ENCODE results near the gene ANKRD10. TPM values are rescaled to one million over a fixed set of nuclear protein-coding genes. Genes with fewer than 3 reads are reported as not detected.

The ANKRD10 gene
- total RNA-seq, 4 donors from 2014 or later, result 200 to 241 (median 207) TPM

- WGBS, 2 donors, result 73 to 81% methylated on average over 22 of the region's 22 CpGs
- TF ChIP-seq EP300 (IDR thresholded peaks at IDR 0.05) (no peak), CTCF (IDR thresholded peaks at IDR 0.05) (no peak), POLR2A (IDR thresholded peaks at IDR 0.05) (no peak)
- no peak for DNase-seq (ENCODE audit: low spot score in 2 of 2)
These were observed 45.6 kb downstream of the ANKRD10 start for GRCh38 chr13:110869231-110869804.

GRCh38 chr13:110868720-110869119 is 46.1 kb downstream of the ANKRD10 start:
- Histone ChIP-seq H3K27ac (peak overlapping the region in 2 of 4 donors; percentile 61 to 87), H3K36me3 (no peaks in the 10 kb centered on the region), H3K4me3 (no peak overlapping the region), H3K4me1 (peaks cover 0 to 37% (median 9%) of the 10 kb centered on the region in 4 donors), H3K9me3 (no peaks in the 10 kb centered on the region), H3K27me3 (no peaks in the 10 kb centered on the region)
- TF ChIP-seq EP300 (IDR thresholded peaks at IDR 0.05) (no peak), POLR2A (IDR thresholded peaks at IDR 0.05) (no peak), CTCF (IDR thresholded peaks at IDR 0.05) (no peak)
- 59 to 72% methylated on average over 5 of the region's 5 CpGs for WGBS, 2 donors
- no peak for DNase-seq (ENCODE audit: low spot score in 2 of 2)

More at GRCh38 chr13:110869231-110869804, 45.6 kb downstream of the ANKRD10 start:
- Histone ChIP-seq H3K27ac (peak overlapping the region in 3 of 4 donors; percentile 61 to 87 (median 80)), H3K4me3 (peak overlapping the region in 2 of 4 donors; percentile 5 to 39), H3K27me3 (no peaks in the 10 kb centered on the region), H3K9me3 (no peaks in the 10 kb centered on the region), H3K36me3 (no peaks in the 10 kb centered on the region), H3K4me1 (peaks cover 0 to 43% (median 10%) of the 10 kb centered on the region in 4 donors)

GRCh38 chr13:110867380-110867779 is 47.5 kb downstream of the ANKRD10 start:
- H3K27me3 ChIP-seq, result no peaks in the 10 kb centered on the region
- peaks cover 0 to 33% (median 9%) of the 10 kb centered on the region in 4 donors for H3K4me1 ChIP-seq
- 77 to 88% methylated on average over 6 of the region's 6 CpGs for WGBS, 2 donors
- no peak for TF ChIP-seq CTCF (IDR thresholded peaks at IDR 0.05)
- no peak for TF ChIP-seq EP300 (IDR thresholded peaks at IDR 0.05)
- TF ChIP-seq POLR2A (IDR thresholded peaks at IDR 0.05), result no peak
- no peak overlapping the region for H3K4me3 ChIP-seq
- no peaks in the 10 kb centered on the region for H3K36me3 ChIP-seq
- no peak overlapping the region for H3K27ac ChIP-seq
- no peak for DNase-seq (ENCODE audit: low spot score in 2 of 2)
- H3K9me3 ChIP-seq, result no peaks in the 10 kb centered on the region

- no peak for DNase-seq (ENCODE audit: low spot score in 2 of 2)
- no peak overlapping the region for H3K27ac ChIP-seq
- no peaks in the 10 kb centered on the region for H3K36me3 ChIP-seq
- peaks cover 0 to 26% (median 9%) of the 10 kb centered on the region in 4 donors for H3K4me1 ChIP-seq
- TF ChIP-seq POLR2A (IDR thresholded peaks at IDR 0.05) (no peak), EP300 (IDR thresholded peaks at IDR 0.05) (no peak), CTCF (IDR thresholded peaks at IDR 0.05) (no peak)
- H3K4me3 ChIP-seq, result no peak overlapping the region
- H3K27me3 ChIP-seq, result no peaks in the 10 kb centered on the region
- 77 to 81% methylated on average over 11 of the region's 11 CpGs for WGBS, 2 donors
- no peaks in the 10 kb centered on the region for H3K9me3 ChIP-seq
These were observed 48.2 kb downstream of the ANKRD10 start for GRCh38 chr13:110866491-110867170.

GRCh38 chr13:110863685-110864084 is 51.2 kb downstream of the ANKRD10 start:
- H3K36me3 ChIP-seq, result no peaks in the 10 kb centered on the region
- H3K4me3 ChIP-seq, result no peak overlapping the region
- no peaks in the 10 kb centered on the region for H3K9me3 ChIP-seq
- no peaks in the 10 kb centered on the region for H3K27me3 ChIP-seq
- no peak for TF ChIP-seq EP300 (IDR thresholded peaks at IDR 0.05)
- no peak for TF ChIP-seq POLR2A (IDR thresholded peaks at IDR 0.05)
- TF ChIP-seq CTCF (IDR thresholded peaks at IDR 0.05), result no peak
- no peak overlapping the region for H3K27ac ChIP-seq
- DNase-seq (ENCODE audit: low spot score in 2 of 2), result no peak
- peaks cover 0 to under 1% (median 0%) of the 10 kb centered on the region in 4 donors for H3K4me1 ChIP-seq
- 74 to 79% methylated on average over 6 of the region's 6 CpGs for WGBS, 2 donors

All from tibial nerve (tissue), 4 donors.